ENCODE data around the gene ARPC4. TPM values are rescaled to one million over a fixed set of nuclear protein-coding genes. Genes with fewer than 3 reads are reported as not detected.

Gene ARPC4
- total RNA-seq, 2 experiments from 2014 or later: 299 to 300 TPM

Other genes with a start within 250 kb of the ARPC4 start
- not detected for gene LHFPL4, start 239.3 kb upstream of the ARPC4 start, total RNA-seq
- gene MTMR14, start 143.6 kb upstream of the ARPC4 start, total RNA-seq: 10 to 100 TPM; 45.5 to 50.6 TPM
- under 1 TPM; 0.10 to 0.40 TPM for gene CPNE9, start 89.2 kb upstream of the ARPC4 start, total RNA-seq
- 10 to 100 TPM; 44.4 to 44.8 TPM for gene BRPF1, start 61.3 kb upstream of the ARPC4 start, total RNA-seq
- 10 to 100 TPM; 35.3 to 38.6 TPM for gene OGG1, start 43.1 kb upstream of the ARPC4 start, total RNA-seq
- gene CAMK1, start 23.1 kb upstream of the ARPC4 start, total RNA-seq: 10 to 100 TPM; 28.3 to 29.5 TPM
- gene TADA3, start 609 bp upstream of the ARPC4 start, total RNA-seq: 10 to 100 TPM; 57.4 to 58.9 TPM
- 10 to 100 TPM; 22.2 to 23.0 TPM for gene TTLL3, start 17.2 kb downstream of the ARPC4 start, total RNA-seq
- gene RPUSD3, start 50.9 kb downstream of the ARPC4 start, total RNA-seq: 10 to 100 TPM; 80.4 to 81.3 TPM
- not detected for gene CIDEC, start 87.2 kb downstream of the ARPC4 start, total RNA-seq
- 10 to 100 TPM; 51.8 to 53.3 TPM for gene JAGN1, start 97.5 kb downstream of the ARPC4 start, total RNA-seq
- 1 to 10 TPM in 1 of 2 experiments, under 1 TPM in 1; 0.70 to 1.3 TPM for gene IL17RE, start 109.8 kb downstream of the ARPC4 start, total RNA-seq
- under 1 TPM; 0.19 to 0.27 TPM for gene IL17RC, start 124.0 kb downstream of the ARPC4 start, total RNA-seq
- 10 to 100 TPM; 11.7 to 14.1 TPM for gene CRELD1, start 140.8 kb downstream of the ARPC4 start, total RNA-seq
- gene PRRT3, start 159.3 kb downstream of the ARPC4 start, total RNA-seq: 1 to 10 TPM; 8.3 to 9.4 TPM
- 10 to 100 TPM; 50.4 to 55.5 TPM for gene EMC3, start 193.8 kb downstream of the ARPC4 start, total RNA-seq
- 10 to 100 TPM; 67.2 to 71.4 TPM for gene FANCD2, start 233.4 kb downstream of the ARPC4 start, total RNA-seq